Upper lobe of left lung (tissue), 6 donors: Measurements from ENCODE around the gene HOXA10. TPM values are rescaled to one million over a fixed set of nuclear protein-coding genes. Genes with fewer than 3 reads are reported as not detected.
A peak's percentile ranks its signal among the peaks of the same experiment; 100 is the strongest.

Experiments
- ATAC-seq, 2 donors: fragments of 200-7000 bp; cut with Tn5 transposase; one replicate each; pipeline ENCODE4 v1.9.1; 2022; ENCODE audit warnings: mild to moderate bottlenecking in 2 of 2, moderate library complexity in 2 of 2; ENCODE audit not compliant: low FRiP score in 2 of 2
- DNase-seq, 2 donors: peaks; one replicate each; pipeline ENCODE4 v3.0.0-alpha.2; 2019 to 2020
- H3K27ac ChIP-seq, 4 donors: fragments of 200-600 bp; sonication (generic); one replicate each; pipeline ENCODE4 v1.5.1; 2016 to 2019
- H3K27me3 ChIP-seq, 4 donors: fragments of 200-600 bp; sonication (generic); one replicate each; pipeline ENCODE4 v1.5.1; 2017 to 2019
- H3K36me3 ChIP-seq, 4 donors: fragments of 200-600 bp; sonication (generic); one replicate each; pipeline ENCODE4 v1.5.1; 2016 to 2019
- H3K4me1 ChIP-seq, 4 donors: fragments of 200-600 bp; sonication (generic); one replicate each; pipeline ENCODE4 v1.5.1; 2018 to 2019
- H3K4me3 ChIP-seq, 4 donors: fragments of 200-600 bp; sonication (generic); one replicate each; pipeline ENCODE4 v1.5.1; 2017 to 2019; ENCODE audit warnings: mild to moderate bottlenecking in 2 of 4, moderate library complexity in 1 of 4
- H3K9me3 ChIP-seq, 4 donors: fragments of 200-600 bp; sonication (generic); one replicate each; pipeline ENCODE4 v1.5.1; 2018 to 2019
- CTCF ChIP-seq, 6 experiments: fragments of 450-650 bp in 4 of 6; fragments of 200-600 bp in 2 of 6; sonication (generic) in 2 of 6; IDR thresholded peaks; one replicate each; pipeline ENCODE4 v1.5.1; 2016 to 2019; ENCODE audit warnings: antibody characterized with exemption in 6 of 6
- EP300 ChIP-seq, 4 donors: sonication (generic); formaldehyde crosslinking; IDR thresholded peaks; one replicate each; pipeline ENCODE4 v1.5.1; 2017; ENCODE audit warnings: antibody characterized with exemption in 4 of 4, control low read depth in 2 of 4
- POLR2A ChIP-seq, 4 donors: fragments of 450-650 bp; IDR thresholded peaks; one replicate each; pipeline ENCODE4 v1.5.1; 2016 to 2017; ENCODE audit warnings: antibody characterized with exemption in 4 of 4, mild to moderate bottlenecking in 2 of 4
- POLR2AphosphoS5 ChIP-seq, 2 donors: sonication (generic); formaldehyde crosslinking; IDR thresholded peaks; one replicate each; pipeline ENCODE4 v1.5.1; 2017; ENCODE audit warnings: antibody characterized with exemption in 2 of 2
- WGBS, 2 donors: methylation state at CpG; one replicate each; pipeline ENCODE4 v1.1.5; 2017 to 2018; 5-methylcytosine and 5-hydroxymethylcytosine counted together
- total RNA-seq, 6 donors: library from RNA; depleted of rRNA in 4 of 6; stranded (reverse); fragments of >200 nt in 4 of 6; gene quantifications; one replicate each; pipeline versions ENCODE4 v1.1.0 to v1.2.1, GENCODE V29; 2016 to 2021
- donor health status: DM: no; HTN: no; CAD: no; lungs with moderate emphysema.
- donor health status: DM: no; HTN: yes; CAD: no; lungs with severe emphysema.

HOXA10 gene
- total RNA-seq, 6 donors from 2014 or later = 0.15 to 0.24 TPM; not detected in 4

GRCh38 chr7:27156916-27157701 is 17.0 kb downstream of the HOXA10 start:
- H3K4me3 ChIP-seq = peak overlapping the region; percentile 44 to 59 (median 51)
- DNase-seq (peak in 1 of 2 donors; percentile 18), ATAC-seq (no peak)
- H3K36me3 ChIP-seq = no peaks in the 10 kb centered on the region
- H3K9me3 ChIP-seq = no peaks in the 10 kb centered on the region
- H3K27ac ChIP-seq = peak overlapping the region in 2 of 4 donors; percentile 82
- H3K4me1 ChIP-seq = peaks cover 35 to 58% (median 46%) of the 10 kb centered on the region in 4 donors
- TF ChIP-seq CTCF (IDR thresholded peaks at IDR 0.05) = no peak
- TF ChIP-seq EP300 (IDR thresholded peaks at IDR 0.05) = no peak
- TF ChIP-seq POLR2A (IDR thresholded peaks at IDR 0.05) = no peak
- no peak for TF ChIP-seq POLR2AphosphoS5 (IDR thresholded peaks at IDR 0.05)
- peaks cover 0 to 75% (median 39%) of the 10 kb centered on the region in 4 donors for H3K27me3 ChIP-seq
- WGBS, 2 donors = 15 to 19% methylated on average over 17 to 26 of the region's 30 CpGs

GRCh38 chr7:27156508-27156898 is 17.6 kb downstream of the HOXA10 start, which contains the start of gene HOXA7:
Gene HOXA7, minus strand, starts transcription at chr7:27156675. Its CDS starts 130 bp downstream, at chr7:27156545.
- Histone ChIP-seq H3K36me3 (no peaks in the 10 kb centered on the region), H3K9me3 (no peaks in the 10 kb centered on the region), H3K27ac (peak within 1 kb of the TSS; percentile 62 to 82 (median 72)), H3K27me3 (peaks cover 0 to 75% (median 44%) of the 10 kb centered on the region in 4 donors), H3K4me3 (peak within 1 kb of the TSS; percentile 44 to 59 (median 51)), H3K4me1 (peaks cover 36 to 58% (median 45%) of the 10 kb centered on the region in 4 donors)
- 0 to 3% methylated on average over 11 to 20 of the region's 33 CpGs for WGBS, 2 donors
- peak in 1 of 2 donors; percentile 51 for ATAC-seq
- no peak for TF ChIP-seq EP300 (IDR thresholded peaks at IDR 0.05)
- TF ChIP-seq POLR2AphosphoS5 (IDR thresholded peaks at IDR 0.05) = peak in 1 of 2 donors; percentile 8
- no peak for TF ChIP-seq CTCF (IDR thresholded peaks at IDR 0.05)
- DNase-seq = peak; percentile 24 to 89

GRCh38 chr7:27155816-27156507 is 18.2 kb downstream of the HOXA10 start:
- ATAC-seq (peak in 1 of 2 donors; percentile 31), DNase-seq (peak; percentile 19 to 87)
- H3K27me3 ChIP-seq = peaks cover 0 to 79% (median 46%) of the 10 kb centered on the region in 4 donors
- H3K9me3 ChIP-seq = no peaks in the 10 kb centered on the region
- peak overlapping the region; percentile 62 to 82 (median 72) for H3K27ac ChIP-seq
- no peak for TF ChIP-seq POLR2A (IDR thresholded peaks at IDR 0.05)
- no peak for TF ChIP-seq POLR2AphosphoS5 (IDR thresholded peaks at IDR 0.05)
- no peak for TF ChIP-seq EP300 (IDR thresholded peaks at IDR 0.05)
- TF ChIP-seq CTCF (IDR thresholded peaks at IDR 0.05) = no peak
- 3 to 5% methylated on average over 6 to 58 of the region's 63 CpGs for WGBS, 2 donors
- H3K4me1 ChIP-seq = peaks cover 36 to 58% (median 47%) of the 10 kb centered on the region in 4 donors
- H3K4me3 ChIP-seq = peak overlapping the region; percentile 44 to 59 (median 51)
- no peaks in the 10 kb centered on the region for H3K36me3 ChIP-seq

DNA sequence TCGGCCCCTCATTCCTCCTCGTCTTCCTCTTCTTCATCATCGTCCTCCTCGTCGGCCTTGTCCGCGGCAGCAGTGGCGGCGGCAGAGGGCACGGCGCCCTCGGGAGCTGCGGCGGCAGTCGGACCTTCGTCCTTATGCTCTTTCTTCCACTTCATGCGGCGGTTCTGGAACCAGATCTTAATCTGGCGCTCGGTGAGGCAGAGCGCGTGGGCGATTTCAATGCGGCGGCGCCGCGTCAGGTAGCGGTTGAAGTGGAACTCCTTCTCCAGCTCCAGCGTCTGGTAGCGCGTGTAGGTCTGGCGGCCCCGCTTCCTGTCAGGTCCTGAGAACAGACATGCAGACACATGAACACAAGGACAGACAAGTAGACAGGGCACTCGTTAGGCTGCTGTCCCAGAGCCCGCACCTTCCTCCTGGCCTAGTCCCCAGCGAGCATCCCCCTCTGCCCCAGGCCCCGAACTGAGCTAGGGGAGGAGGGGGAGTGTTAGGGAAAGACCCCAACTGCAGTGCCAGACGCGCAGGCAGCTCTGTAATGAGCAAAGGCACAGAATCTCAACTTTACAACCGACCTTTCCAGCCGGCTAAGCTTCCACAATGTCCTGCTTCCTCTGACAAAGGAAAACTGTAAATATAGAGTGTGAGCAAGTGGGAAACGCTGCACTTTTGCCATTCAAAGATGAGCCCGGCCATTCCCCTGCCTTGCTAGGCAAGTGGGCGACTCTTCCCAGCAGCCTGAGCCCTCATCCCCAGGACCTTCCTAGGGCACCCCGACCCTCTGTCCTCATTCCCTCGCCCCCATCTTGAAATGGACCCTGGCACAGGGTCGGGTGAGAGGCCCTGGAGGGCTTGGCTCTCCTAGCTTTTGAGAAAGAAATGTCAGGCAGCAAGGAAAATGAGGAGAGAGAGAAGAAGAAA is 19.0 kb downstream of the HOXA10 start:
- TF ChIP-seq CTCF (IDR thresholded peaks at IDR 0.05) = no peak
- TF ChIP-seq POLR2A (IDR thresholded peaks at IDR 0.05) = no peak
- no peak for TF ChIP-seq EP300 (IDR thresholded peaks at IDR 0.05)
- TF ChIP-seq POLR2AphosphoS5 (IDR thresholded peaks at IDR 0.05) = no peak
- no peak for ATAC-seq
- Histone ChIP-seq H3K4me1 (peaks cover 36 to 58% (median 46%) of the 10 kb centered on the region in 4 donors), H3K27me3 (peaks cover 0 to 82% (median 45%) of the 10 kb centered on the region in 4 donors), H3K27ac (peak overlapping the region in 3 of 4 donors; percentile 62 to 82 (median 82)), H3K36me3 (no peaks in the 10 kb centered on the region), H3K9me3 (no peaks in the 10 kb centered on the region), H3K4me3 (peak overlapping the region in 3 of 4 donors; percentile 44 to 59 (median 56))
- WGBS, 2 donors = 35 to 46% methylated on average over 46 to 48 of the region's 48 CpGs
- peak; percentile 20 to 84 for DNase-seq
